ENCODE measurements around the gene SIT1.

DNA sequence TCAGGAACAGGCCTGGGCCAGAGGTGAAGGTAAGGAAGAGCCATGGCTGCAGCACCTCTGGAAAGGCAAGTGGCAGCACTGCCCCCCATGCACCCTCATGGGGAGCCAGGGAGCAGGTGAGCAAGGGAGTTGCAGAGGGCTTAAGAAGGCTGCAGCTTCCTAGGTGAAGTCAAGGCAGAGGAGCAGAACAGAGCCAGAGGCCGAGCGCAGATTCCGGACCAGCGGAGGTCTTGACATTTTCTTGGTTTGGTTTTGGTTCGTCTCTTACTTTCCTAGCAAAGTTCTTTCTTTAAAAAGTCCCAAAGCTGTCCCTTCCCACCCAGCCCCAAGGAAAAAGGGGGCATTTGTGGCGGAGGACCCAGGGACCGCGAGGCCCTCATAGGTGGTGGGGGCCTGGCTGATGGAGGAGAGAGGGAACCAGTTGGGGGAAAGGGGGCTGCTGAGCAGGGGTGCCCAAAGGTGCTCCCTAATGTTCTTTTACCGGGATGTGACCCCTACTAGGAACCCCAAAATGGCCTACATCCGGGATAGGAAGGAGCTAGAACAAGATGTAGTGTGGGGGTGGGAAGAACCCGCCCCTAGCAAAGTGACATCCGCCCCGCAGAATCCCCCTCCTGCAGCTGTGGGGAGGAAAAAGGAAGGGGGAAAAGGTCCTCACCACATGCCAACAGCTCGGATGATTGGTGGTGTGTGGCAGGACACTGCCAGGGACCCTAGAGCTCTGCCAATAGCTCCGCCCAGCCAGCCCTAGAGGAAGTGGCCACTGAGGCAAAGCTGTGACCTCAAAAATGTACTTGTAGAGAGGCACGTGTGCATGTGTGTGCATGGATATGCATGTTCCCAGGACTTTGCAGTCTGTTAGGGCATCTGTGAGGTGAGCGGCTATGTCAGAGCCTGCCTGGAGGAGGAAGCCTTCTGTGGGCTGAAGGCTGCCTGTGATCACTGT is 31.6 kb downstream of the SIT1 start:
- no peak for TF ChIP-seq EZH2 (IDR thresholded peaks at IDR 0.05; ENCODE audit: borderline replicate concordance, low read length)
- TF ChIP-seq, protein P1, sequence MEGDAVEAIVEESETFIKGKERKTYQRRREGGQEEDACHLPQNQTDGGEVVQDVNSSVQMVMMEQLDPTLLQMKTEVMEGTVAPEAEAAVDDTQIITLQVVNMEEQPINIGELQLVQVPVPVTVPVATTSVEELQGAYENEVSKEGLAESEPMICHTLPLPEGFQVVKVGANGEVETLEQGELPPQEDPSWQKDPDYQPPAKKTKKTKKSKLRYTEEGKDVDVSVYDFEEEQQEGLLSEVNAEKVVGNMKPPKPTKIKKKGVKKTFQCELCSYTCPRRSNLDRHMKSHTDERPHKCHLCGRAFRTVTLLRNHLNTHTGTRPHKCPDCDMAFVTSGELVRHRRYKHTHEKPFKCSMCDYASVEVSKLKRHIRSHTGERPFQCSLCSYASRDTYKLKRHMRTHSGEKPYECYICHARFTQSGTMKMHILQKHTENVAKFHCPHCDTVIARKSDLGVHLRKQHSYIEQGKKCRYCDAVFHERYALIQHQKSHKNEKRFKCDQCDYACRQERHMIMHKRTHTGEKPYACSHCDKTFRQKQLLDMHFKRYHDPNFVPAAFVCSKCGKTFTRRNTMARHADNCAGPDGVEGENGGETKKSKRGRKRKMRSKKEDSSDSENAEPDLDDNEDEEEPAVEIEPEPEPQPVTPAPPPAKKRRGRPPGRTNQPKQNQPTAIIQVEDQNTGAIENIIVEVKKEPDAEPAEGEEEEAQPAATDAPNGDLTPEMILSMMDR (IDR thresholded peaks at IDR 0.05; ENCODE audit: low read length): no peak
